Pancreas (tissue), 10 donors: ENCODE results near the gene HOXD10. TPM values are rescaled to one million over a fixed set of nuclear protein-coding genes. Genes with fewer than 3 reads are reported as not detected.

Experiments
- ATAC-seq, 4 donors: fragments of 200-7000 bp; cut with Tn5 transposase; one replicate each; pipeline versions ENCODE4 v1.8.0 to v1.9.1; 2020; ENCODE audit warnings: mild to moderate bottlenecking in 4 of 4, moderate library complexity in 4 of 4
- DNase-seq, 6 donors: peaks; one replicate each; pipeline ENCODE4 v3.0.0-alpha.2; 2020
- FAIRE-seq: peaks from 2 replicates; lab custom pipeline; 2012; peaks lifted over from hg19 to GRCh38; lab: Jason Lieb, UNC
- H3K27ac ChIP-seq, 4 donors: fragments of 200-600 bp; sonication (generic); 1 replicate in 3 of 4; 2 replicates in 1 of 4; pipeline versions ENCODE4 v1.5.0 to v1.8.0; 2020
- H3K27me3 ChIP-seq, 4 donors: fragments of 200-600 bp; one replicate each; pipeline ENCODE4 v1.8.0; 2021
- H3K36me3 ChIP-seq, 3 donors: fragments of 200-600 bp; sonication (generic) in 1 of 3; one replicate each; pipeline versions ENCODE4 v1.5.0 to v1.8.0; 2020 to 2021
- H3K4me1 ChIP-seq, 3 donors: fragments of 200-600 bp; one replicate each; pipeline ENCODE4 v1.8.0; 2021
- H3K4me3 ChIP-seq, 4 donors: fragments of 200-600 bp; sonication (generic) in 2 of 4; one replicate each; pipeline versions ENCODE4 v1.5.0 to v1.8.0; 2020 to 2021
- H3K9me3 ChIP-seq, 4 donors: fragments of 200-600 bp; one replicate each; pipeline ENCODE4 v1.8.0; 2021
- WGBS, 2 donors: extraction: QIAGEN DNeasy Blood & Tissue Kit; methylation state at CpG; one replicate each; pipeline ENCODE4 v1.1.7; 2013; 5-methylcytosine and 5-hydroxymethylcytosine counted together
- intact Hi-C, 3 donors: fragments of 100-400 bp; cut with DNase I; formaldehyde crosslinking; loops; one replicate each; pipeline versions ENCODE4 v1.11.1 to v1.14.2; 2022
- polyA plus RNA-seq, 2 donors: library from polyadenylated mRNA; stranded (reverse); fragments of 200-250 nt; gene quantifications; one replicate each; pipeline ENCODE4 v1.2.3, GENCODE V29; 2013
- total RNA-seq, 6 donors: library from RNA; stranded (reverse); fragmentation: NEBNext Ultra II Directional in 4 of 6; extraction: Animal tissue kit (Norgen Biotek cat#: 25700) in 4 of 6; gene quantifications; one replicate each; pipeline versions ENCODE4 v1.2.1 to v1.2.4, GENCODE V29; 2021 to 2023
- TF ChIP-seq, protein P1 (sequence below), 4 donors: fragments of 200-600 bp; sonication (generic) in 3 of 4; IDR thresholded peaks; one replicate each; pipeline versions ENCODE4 v1.5.0 to v1.8.0; 2021; ENCODE audit warnings: antibody characterized with exemption in 4 of 4
- donor health status: healthy with polysubstance abuse.
- donor health status: DM: no; HTN: no; CAD: no; lungs with moderate emphysema.
- donor health status: DM: no; HTN: no; CAD: no.
- donor health status: control.
- donor health status: control.
- donor health status: Bipolar disorder and iron deficiency.
- donor health status: DM: yes; HTN: yes; CAD: no.
- donor health status: DM: no; HTN: no; CAD: no.
- donor health status: DM: no; HTN: no; CAD: no.
- donor health status: DM: yes; HTN: yes; CAD: no.

The HOXD10 gene
- total and polyA plus RNA-seq, 8 donors: not detected

DNA sequence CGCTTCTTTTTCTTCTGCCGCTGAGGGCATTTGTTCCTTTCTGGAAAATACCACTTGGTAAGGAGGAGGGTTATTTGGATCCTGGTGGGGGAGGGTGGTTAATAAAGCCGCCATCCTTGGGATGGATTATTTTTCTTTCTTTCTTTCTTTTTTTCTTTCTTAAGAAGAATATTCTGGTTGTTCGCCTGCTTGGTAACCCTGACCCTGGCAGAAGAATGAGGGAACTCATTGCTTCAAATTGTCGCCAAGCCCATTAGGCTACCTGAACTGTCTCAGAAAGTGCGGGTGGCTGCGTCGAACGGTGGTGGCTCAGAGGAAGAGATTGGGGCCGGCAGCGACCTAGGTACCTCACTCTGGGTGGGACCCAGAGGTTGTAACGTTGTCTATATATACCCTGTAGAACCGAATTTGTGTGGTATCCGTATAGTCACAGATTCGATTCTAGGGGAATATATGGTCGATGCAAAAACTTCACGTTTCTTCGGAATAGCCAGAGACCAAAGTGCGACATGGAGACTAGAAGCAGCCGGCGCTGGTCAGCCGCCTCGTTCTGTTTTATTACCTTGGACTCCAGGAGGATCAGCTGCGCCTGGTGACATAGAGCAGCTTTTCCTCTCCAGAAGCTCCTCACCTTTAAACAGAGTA is 33.5 kb downstream of the HOXD10 start:
- FAIRE-seq: no peak
- TF ChIP-seq, protein P1, sequence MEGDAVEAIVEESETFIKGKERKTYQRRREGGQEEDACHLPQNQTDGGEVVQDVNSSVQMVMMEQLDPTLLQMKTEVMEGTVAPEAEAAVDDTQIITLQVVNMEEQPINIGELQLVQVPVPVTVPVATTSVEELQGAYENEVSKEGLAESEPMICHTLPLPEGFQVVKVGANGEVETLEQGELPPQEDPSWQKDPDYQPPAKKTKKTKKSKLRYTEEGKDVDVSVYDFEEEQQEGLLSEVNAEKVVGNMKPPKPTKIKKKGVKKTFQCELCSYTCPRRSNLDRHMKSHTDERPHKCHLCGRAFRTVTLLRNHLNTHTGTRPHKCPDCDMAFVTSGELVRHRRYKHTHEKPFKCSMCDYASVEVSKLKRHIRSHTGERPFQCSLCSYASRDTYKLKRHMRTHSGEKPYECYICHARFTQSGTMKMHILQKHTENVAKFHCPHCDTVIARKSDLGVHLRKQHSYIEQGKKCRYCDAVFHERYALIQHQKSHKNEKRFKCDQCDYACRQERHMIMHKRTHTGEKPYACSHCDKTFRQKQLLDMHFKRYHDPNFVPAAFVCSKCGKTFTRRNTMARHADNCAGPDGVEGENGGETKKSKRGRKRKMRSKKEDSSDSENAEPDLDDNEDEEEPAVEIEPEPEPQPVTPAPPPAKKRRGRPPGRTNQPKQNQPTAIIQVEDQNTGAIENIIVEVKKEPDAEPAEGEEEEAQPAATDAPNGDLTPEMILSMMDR (IDR thresholded peaks at IDR 0.05): no peak
- H3K4me3 ChIP-seq: no peak overlapping the region
- intact Hi-C loops: loop anchor here in 2 of 3 donors (10.0 kb wide), 2 partner anchors 415 to 495 kb away; no protein-coding TSS in a partner anchor
- no peaks in the 10 kb centered on the region for H3K36me3 ChIP-seq
- H3K9me3 ChIP-seq: no peaks in the 10 kb centered on the region
- no peak for ATAC-seq
- H3K27me3 ChIP-seq: peaks cover 0 to 25% (median 10%) of the 10 kb centered on the region in 4 donors
- no peak for DNase-seq
- no peak overlapping the region for H3K27ac ChIP-seq
- 12 to 13% methylated on average over 24 of the region's 24 CpGs for WGBS, 2 donors
- no peaks in the 10 kb centered on the region for H3K4me1 ChIP-seq

GRCh38 chr2:176150584-176151441 is 34.2 kb downstream of the HOXD10 start:
- Histone ChIP-seq H3K4me3 (no peak overlapping the region), H3K27ac (no peak overlapping the region), H3K9me3 (no peaks in the 10 kb centered on the region), H3K4me1 (no peaks in the 10 kb centered on the region), H3K36me3 (no peaks in the 10 kb centered on the region), H3K27me3 (peaks cover 0 to 24% (median 10%) of the 10 kb centered on the region in 4 donors)
- no peak for DNase-seq
- intact Hi-C loops: loop anchor here in 1 of 3 donors (10.0 kb wide), 1 partner anchor 414 kb away; no protein-coding TSS in a partner anchor
- 14 to 16% methylated on average over 14 of the region's 14 CpGs for WGBS, 2 donors
- no peak for ATAC-seq
- TF ChIP-seq, protein P1 (IDR thresholded peaks at IDR 0.05): no peak
- FAIRE-seq: no peak

- FAIRE-seq: no peak
- intact Hi-C loops: loop anchor here in 1 of 3 donors (10.0 kb wide), 1 partner anchor 413 kb away; no protein-coding TSS in a partner anchor
Observed at GRCh38 chr2:176151442-176152287, 35.1 kb downstream of the HOXD10 start, which contains the start of gene HOXD4. Gene HOXD4, plus strand, starts transcription at chr2:176151550. Its CDS starts 84 bp downstream, at chr2:176151634.

More at GRCh38 chr2:176151442-176152287, 35.1 kb downstream of the HOXD10 start, which contains the start of gene HOXD4:
- Histone ChIP-seq H3K36me3 (no peaks in the 10 kb centered on the region), H3K27ac (no peak within 1 kb of the TSS), H3K27me3 (peaks cover 0 to 21% (median 10%) of the 10 kb centered on the region in 4 donors), H3K4me3 (no peak within 1 kb of the TSS), H3K9me3 (no peaks in the 10 kb centered on the region), H3K4me1 (no peaks in the 10 kb centered on the region)
- ATAC-seq (no peak), DNase-seq (peak in 1 of 6 donors; percentile 46)
- TF ChIP-seq, protein P1 (IDR thresholded peaks at IDR 0.05): no peak
- WGBS, 2 donors: 9% methylated on average over 54 to 55 of the region's 55 CpGs
